Astrocyte (in vitro differentiated cells and primary cell): ENCODE data around the gene PEAK3.

Source experiments
- CTCF ChIP-seq: IDR thresholded peaks from 2 replicates; pipeline ENCODE4 v1.5.1; 2011; ENCODE audit warnings: low read depth, mild to moderate bottlenecking, inconsistent platforms, low read length, moderate library complexity; ENCODE audit not compliant: insufficient read depth
- EZH2 ChIP-seq: IDR thresholded peaks from 2 replicates; pipeline ENCODE4 v1.6.1; 2012; ENCODE audit warnings: mild to moderate bottlenecking, low read length, inconsistent platforms; ENCODE audit not compliant: insufficient read depth

GRCh38 chr19:2261438-2262172 lies 20.4 kb downstream of the PEAK3 start:
- TF ChIP-seq EZH2 (no peak), CTCF (peak; percentile 48)
